HepG2 (cell line): ENCODE data around the gene TMEM8B. TPM values are rescaled to one million over a fixed set of nuclear protein-coding genes. Genes with fewer than 3 reads are reported as not detected.
A peak's percentile ranks its signal among the peaks of the same experiment; 100 is the strongest.

ENCODE experiments used
- CBFB ChIP-seq: sonication (generic); formaldehyde crosslinking; IDR thresholded peaks from 2 replicates; pipeline ENCODE4 v1.4.0; 2020; ENCODE audit warnings: missing genetic modification reagents
- GABPA ChIP-seq, 2 experiments: IDR thresholded peaks; 2 replicates each; pipeline ENCODE4 v1.6.1; 2011 to 2016; ENCODE audit warnings: low read depth in 2 of 2, low read length in 1 of 2, missing biosample characterization in 1 of 2, missing genetic modification characterization in 1 of 2
- HNRNPLL ChIP-seq: fragments of 200-400 bp; formaldehyde crosslinking; IDR thresholded peaks from 2 replicates; pipeline ENCODE4 v1.6.1; 2017; ENCODE audit warnings: mild to moderate bottlenecking, low read depth, low read length; ENCODE audit not compliant: poor library complexity, severe bottlenecking
- IRF2 ChIP-seq: IDR thresholded peaks from 2 replicates; pipeline ENCODE4 v1.6.1; 2018; ENCODE audit warnings: missing genetic modification reagents, missing compliant biosample characterization
- KAT7 ChIP-seq: IDR thresholded peaks from 2 replicates; pipeline ENCODE4 v1.6.1; 2018; ENCODE audit warnings: borderline replicate concordance, missing compliant biosample characterization
- NCOA2 ChIP-seq: sonication (generic); formaldehyde crosslinking; IDR thresholded peaks from 2 replicates; pipeline ENCODE4 v1.8.0; 2022; ENCODE audit warnings: inconsistent platforms
- RBFOX2 ChIP-seq: fragments of 200-400 bp; formaldehyde crosslinking; IDR thresholded peaks from 2 replicates; pipeline ENCODE4 v1.6.1; 2017; ENCODE audit warnings: low read depth, mild to moderate bottlenecking, low read length
- RNF2 ChIP-seq: fragments of 450-650 bp; conservative IDR thresholded peaks from 2 replicates; pipeline ENCODE4 v1.6.1; 2016; ENCODE audit warnings: low read depth
- SMAD3 ChIP-seq: sonication (generic); formaldehyde crosslinking; IDR thresholded peaks from 2 replicates; pipeline ENCODE4 v1.4.0; 2020; ENCODE audit warnings: missing genetic modification reagents
- TEAD3 ChIP-seq: optimal IDR thresholded peaks from 2 replicates; pipeline ENCODE3; 2016; ENCODE audit warnings: borderline replicate concordance
- ZNF143 ChIP-seq: sonication (generic); formaldehyde crosslinking; IDR thresholded peaks from 2 replicates; pipeline ENCODE4 v1.4.0; 2020; ENCODE audit warnings: missing genetic modification reagents
- ZNF350 ChIP-seq: sonication (generic); formaldehyde crosslinking; IDR thresholded peaks from 2 replicates; pipeline ENCODE4 v1.4.0; 2020; ENCODE audit warnings: mild to moderate bottlenecking, low read depth, missing genetic modification reagents, borderline replicate concordance
- ZNF503 ChIP-seq: sonication (generic); formaldehyde crosslinking; IDR thresholded peaks from 2 replicates; pipeline ENCODE4 v1.4.0; 2020; ENCODE audit warnings: missing genetic modification reagents
- ZNF572 ChIP-seq: sonication (generic); formaldehyde crosslinking; IDR thresholded peaks from 2 replicates; pipeline ENCODE4 v1.5.1; 2020; ENCODE audit warnings: mild to moderate bottlenecking, missing genetic modification reagents
- ZNF574 ChIP-seq: sonication (generic); formaldehyde crosslinking; IDR thresholded peaks from 2 replicates; pipeline ENCODE4 v1.4.0; 2020; ENCODE audit warnings: missing genetic modification reagents
- ZNF639 ChIP-seq: conservative IDR thresholded peaks from 2 replicates; pipeline ENCODE4 v1.6.1; 2018; ENCODE audit warnings: missing genetic modification reagents
- ZNF878 ChIP-seq: sonication (generic); formaldehyde crosslinking; IDR thresholded peaks from 2 replicates; pipeline ENCODE4 v1.8.1; 2023; ENCODE audit warnings: mild to moderate bottlenecking, missing genetic modification reagents, moderate library complexity
- polyA plus RNA-seq, 8 experiments: library from polyadenylated mRNA; depleted of rRNA in 3 of 8; stranded (reverse) in 7 of 8; unstranded in 1 of 8; fragments of >200 nt; fragmentation: Illumina TruSeq in 4 of 8; extraction: Trizol in 4 of 8; gene quantifications; 2 replicates each; pipeline versions ENCODE4 v1.2.1 to v1.2.3, GENCODE V29; 2011 to 2016; ENCODE audit warnings: low read depth in 4 of 8, missing spikeins in 1 of 8, mixed read lengths in 1 of 8; ENCODE audit not compliant: insufficient read depth in 1 of 8
- total RNA-seq, 5 experiments: library from RNA; depleted of rRNA; stranded (reverse); fragments of >200 nt; fragmentation: Illumina TruSeq; extraction: Trizol; gene quantifications; 2 replicates each; pipeline ENCODE4 v1.2.3, GENCODE V29; 2016; ENCODE audit warnings: low read depth in 1 of 5
- TF ChIP-seq, protein P1 (sequence below): IDR thresholded peaks from 2 replicates; pipeline ENCODE4 v1.4.0; 2020; ENCODE audit warnings: mild to moderate bottlenecking, missing genetic modification reagents
- TF ChIP-seq, protein P2 (sequence below): IDR thresholded peaks from 2 replicates; pipeline ENCODE4 v1.6.1; 2018; ENCODE audit warnings: missing genetic modification reagents

Gene TMEM8B
- total and polyA plus RNA-seq, 2 of the 13 experiments (the other 11 are each of a cell fraction or from before 2014, with no cell fraction given), result 2.1 to 2.7 TPM

- TF ChIP-seq KAT7 (CRISPR knock-in tag) (0 out of 2 replicates have a peak, but pooled peaks have one; percentile 63), ZNF572 (CRISPR knock-in tag) (no peak), ZNF574 (CRISPR knock-in tag) (peak; percentile 94), ZNF143 (peak; percentile 63; the same call in 1 of the 2 replicates), ZNF503 (CRISPR knock-in tag) (no peak), GABPA (IDR thresholded peaks at IDR 0.05; ENCODE audit: low read depth, low read length) (peak; percentile 99), GABPA (CRISPR knock-in tag; IDR thresholded peaks at IDR 0.05; ENCODE audit: low read depth) (peak; percentile 99), RNF2 (no peak), ZNF639 (CRISPR knock-in tag) (0 out of 2 replicates have a peak, but pooled peaks have one; percentile 59), SMAD3 (CRISPR knock-in tag) (peak; percentile 50; the same call in 1 of the 2 replicates), HNRNPLL (peak; percentile 62), IRF2 (peak; percentile 87), NCOA2 (CRISPR knock-in tag) (peak; percentile 53; the same call in 1 of the 2 replicates), TEAD3 (CRISPR knock-in tag) (peak; percentile 77), CBFB (CRISPR knock-in tag) (peak; percentile 48; the same call in 1 of the 2 replicates), ZNF878 (CRISPR knock-in tag) (no peak), RBFOX2 (no peak), ZNF350 (CRISPR knock-in tag) (peak; percentile 46; the same call in 1 of the 2 replicates)
- TF ChIP-seq, protein P1, sequence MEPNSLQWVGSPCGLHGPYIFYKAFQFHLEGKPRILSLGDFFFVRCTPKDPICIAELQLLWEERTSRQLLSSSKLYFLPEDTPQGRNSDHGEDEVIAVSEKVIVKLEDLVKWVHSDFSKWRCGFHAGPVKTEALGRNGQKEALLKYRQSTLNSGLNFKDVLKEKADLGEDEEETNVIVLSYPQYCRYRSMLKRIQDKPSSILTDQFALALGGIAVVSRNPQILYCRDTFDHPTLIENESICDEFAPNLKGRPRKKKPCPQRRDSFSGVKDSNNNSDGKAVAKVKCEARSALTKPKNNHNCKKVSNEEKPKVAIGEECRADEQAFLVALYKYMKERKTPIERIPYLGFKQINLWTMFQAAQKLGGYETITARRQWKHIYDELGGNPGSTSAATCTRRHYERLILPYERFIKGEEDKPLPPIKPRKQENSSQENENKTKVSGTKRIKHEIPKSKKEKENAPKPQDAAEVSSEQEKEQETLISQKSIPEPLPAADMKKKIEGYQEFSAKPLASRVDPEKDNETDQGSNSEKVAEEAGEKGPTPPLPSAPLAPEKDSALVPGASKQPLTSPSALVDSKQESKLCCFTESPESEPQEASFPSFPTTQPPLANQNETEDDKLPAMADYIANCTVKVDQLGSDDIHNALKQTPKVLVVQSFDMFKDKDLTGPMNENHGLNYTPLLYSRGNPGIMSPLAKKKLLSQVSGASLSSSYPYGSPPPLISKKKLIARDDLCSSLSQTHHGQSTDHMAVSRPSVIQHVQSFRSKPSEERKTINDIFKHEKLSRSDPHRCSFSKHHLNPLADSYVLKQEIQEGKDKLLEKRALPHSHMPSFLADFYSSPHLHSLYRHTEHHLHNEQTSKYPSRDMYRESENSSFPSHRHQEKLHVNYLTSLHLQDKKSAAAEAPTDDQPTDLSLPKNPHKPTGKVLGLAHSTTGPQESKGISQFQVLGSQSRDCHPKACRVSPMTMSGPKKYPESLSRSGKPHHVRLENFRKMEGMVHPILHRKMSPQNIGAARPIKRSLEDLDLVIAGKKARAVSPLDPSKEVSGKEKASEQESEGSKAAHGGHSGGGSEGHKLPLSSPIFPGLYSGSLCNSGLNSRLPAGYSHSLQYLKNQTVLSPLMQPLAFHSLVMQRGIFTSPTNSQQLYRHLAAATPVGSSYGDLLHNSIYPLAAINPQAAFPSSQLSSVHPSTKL (CRISPR knock-in tag), result peak; percentile 30; the same call in 1 of the 2 replicates
- TF ChIP-seq, protein P2, sequence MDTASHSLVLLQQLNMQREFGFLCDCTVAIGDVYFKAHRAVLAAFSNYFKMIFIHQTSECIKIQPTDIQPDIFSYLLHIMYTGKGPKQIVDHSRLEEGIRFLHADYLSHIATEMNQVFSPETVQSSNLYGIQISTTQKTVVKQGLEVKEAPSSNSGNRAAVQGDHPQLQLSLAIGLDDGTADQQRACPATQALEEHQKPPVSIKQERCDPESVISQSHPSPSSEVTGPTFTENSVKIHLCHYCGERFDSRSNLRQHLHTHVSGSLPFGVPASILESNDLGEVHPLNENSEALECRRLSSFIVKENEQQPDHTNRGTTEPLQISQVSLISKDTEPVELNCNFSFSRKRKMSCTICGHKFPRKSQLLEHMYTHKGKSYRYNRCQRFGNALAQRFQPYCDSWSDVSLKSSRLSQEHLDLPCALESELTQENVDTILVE (CRISPR knock-in tag), result 0 out of 2 replicates have a peak, but pooled peaks have one; percentile 47
These were observed 16.9 kb upstream of the TMEM8B start, which contains the start of gene SPAG8 (continued) for GRCh38 chr9:35812025-35812602.
